ENCODE measurements around the gene GLIS1.

DNA sequence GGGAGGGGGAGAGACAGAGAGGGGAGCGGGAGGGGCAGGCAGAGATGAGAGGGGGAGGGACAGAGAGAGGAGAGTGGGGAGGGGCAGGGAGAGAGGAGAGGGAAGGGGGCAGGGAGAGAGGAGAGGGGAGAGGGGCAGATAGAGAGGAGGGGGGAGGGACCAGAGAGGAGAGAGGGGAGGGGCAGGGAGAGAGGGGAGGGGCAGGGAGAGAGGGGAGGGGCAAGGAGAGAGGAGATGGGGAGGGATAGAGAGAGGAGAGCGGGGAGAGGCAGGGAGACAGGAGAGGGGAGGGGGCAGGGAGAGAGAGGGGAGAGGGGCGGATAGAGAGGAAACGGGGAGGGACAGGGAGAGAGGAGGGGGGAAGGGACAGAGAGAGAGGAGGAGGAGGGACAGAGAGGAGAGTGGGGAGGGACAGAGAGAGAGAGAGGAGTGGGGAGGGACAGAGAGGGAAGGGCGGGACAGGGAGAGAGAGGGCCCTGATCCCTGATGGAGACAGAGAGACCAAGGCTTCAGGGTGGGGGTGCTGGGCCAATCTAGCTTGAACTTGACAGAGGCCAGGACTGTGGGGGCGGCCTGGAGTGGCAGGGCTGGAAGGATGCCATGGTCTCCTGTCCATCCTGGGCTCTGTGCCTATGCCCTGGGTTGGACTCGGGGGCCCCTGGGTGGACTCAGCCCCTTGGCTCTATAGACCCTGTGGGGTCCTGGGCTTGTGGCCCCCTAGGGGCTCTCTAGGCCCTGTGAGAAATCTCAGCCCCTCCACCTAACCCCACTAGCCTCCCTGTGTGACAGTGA lies 236.1 kb downstream of the GLIS1 start:
- TF ChIP-seq, protein P1, sequence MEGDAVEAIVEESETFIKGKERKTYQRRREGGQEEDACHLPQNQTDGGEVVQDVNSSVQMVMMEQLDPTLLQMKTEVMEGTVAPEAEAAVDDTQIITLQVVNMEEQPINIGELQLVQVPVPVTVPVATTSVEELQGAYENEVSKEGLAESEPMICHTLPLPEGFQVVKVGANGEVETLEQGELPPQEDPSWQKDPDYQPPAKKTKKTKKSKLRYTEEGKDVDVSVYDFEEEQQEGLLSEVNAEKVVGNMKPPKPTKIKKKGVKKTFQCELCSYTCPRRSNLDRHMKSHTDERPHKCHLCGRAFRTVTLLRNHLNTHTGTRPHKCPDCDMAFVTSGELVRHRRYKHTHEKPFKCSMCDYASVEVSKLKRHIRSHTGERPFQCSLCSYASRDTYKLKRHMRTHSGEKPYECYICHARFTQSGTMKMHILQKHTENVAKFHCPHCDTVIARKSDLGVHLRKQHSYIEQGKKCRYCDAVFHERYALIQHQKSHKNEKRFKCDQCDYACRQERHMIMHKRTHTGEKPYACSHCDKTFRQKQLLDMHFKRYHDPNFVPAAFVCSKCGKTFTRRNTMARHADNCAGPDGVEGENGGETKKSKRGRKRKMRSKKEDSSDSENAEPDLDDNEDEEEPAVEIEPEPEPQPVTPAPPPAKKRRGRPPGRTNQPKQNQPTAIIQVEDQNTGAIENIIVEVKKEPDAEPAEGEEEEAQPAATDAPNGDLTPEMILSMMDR (conservative IDR thresholded peaks at IDR 0.05): no peak
- TF ChIP-seq EZH2 (IDR thresholded peaks at IDR 0.05; ENCODE audit: low read depth): no peak

Measured in PC-9 (cell line).